B cell (primary cell): ENCODE data around the gene LAG3. TPM values are rescaled to one million over a fixed set of nuclear protein-coding genes. Genes with fewer than 3 reads are reported as not detected.

ENCODE experiments used
- ATAC-seq: fragments of 200-7000 bp; cut with Tn5 transposase; one replicate; pipeline ENCODE4 v1.10.0; 2021; ENCODE audit warnings: low read depth, mild to moderate bottlenecking, moderate number of reproducible peaks, moderate library complexity
- CTCF ChIA-PET: fragments of 350-600 bp; sonication (Branson Sonifier 250); formaldehyde crosslinking; loops from one replicate; lab custom pipeline; 2021; ENCODE audit warnings: antibody characterized with exemption, inconsistent platforms; lab: Charles Lee
- POLR2A ChIA-PET: fragments of 350-600 bp; sonication (Branson Sonifier 250); formaldehyde crosslinking; loops from one replicate; lab custom pipeline; 2021; ENCODE audit warnings: antibody characterized with exemption; lab: Charles Lee
- DNase-seq: peaks from one replicate; pipeline ENCODE4 v3.0.0; 2013
- H2AFZ ChIP-seq: 2 replicates; pipeline ENCODE4 v1.6.1; 2012; ENCODE audit warnings: mild to moderate bottlenecking, low read depth, low read length; ENCODE audit not compliant: insufficient read depth, poor library complexity, severe bottlenecking
- H3K27ac ChIP-seq, 2 donors: 1 replicate in 1 of 2; 2 replicates in 1 of 2; pipeline ENCODE4 v1.5.1; 2012 to 2013; ENCODE audit warnings: low read length in 2 of 2, mild to moderate bottlenecking in 2 of 2, moderate library complexity in 1 of 2
- H3K27me3 ChIP-seq, 4 experiments: fragments of 200-600 bp in 1 of 4; sonication (generic) in 1 of 4; replicated peaks in 1 of 4; 1 replicate in 2 of 4; 2 replicates in 2 of 4; pipeline versions ENCODE4 v1.6.1 to v1.7.0; 2013 to 2016; ENCODE audit warnings: low read length in 3 of 4, mild to moderate bottlenecking in 2 of 4, mixed read lengths in 1 of 4, moderate library complexity in 1 of 4; ENCODE audit not compliant: insufficient read depth in 4 of 4, control insufficient read depth in 3 of 4; ENCODE audit errors: control extremely low read depth in 1 of 4
- H3K36me3 ChIP-seq, 2 experiments: replicated peaks in 1 of 2; 1 replicate in 1 of 2; 2 replicates in 1 of 2; pipeline versions ENCODE4 v1.6.1 to v1.7.1; 2013; ENCODE audit warnings: low read length in 1 of 2; ENCODE audit not compliant: insufficient read depth in 2 of 2, control insufficient read depth in 1 of 2; ENCODE audit errors: control extremely low read depth in 1 of 2, extremely low read depth in 1 of 2
- H3K4me1 ChIP-seq, 2 donors: fragments of 200-600 bp in 1 of 2; sonication (generic) in 1 of 2; 1 replicate in 1 of 2; 2 replicates in 1 of 2; pipeline versions ENCODE4 v1.5.1 to v1.6.1; 2013 to 2017; ENCODE audit warnings: low read length in 2 of 2; ENCODE audit not compliant: control insufficient read depth in 2 of 2, insufficient read depth in 2 of 2
- H3K4me2 ChIP-seq: replicated peaks from 2 replicates; pipeline ENCODE3; 2012; ENCODE audit warnings: mild to moderate bottlenecking, low read depth, low read length; ENCODE audit not compliant: poor library complexity, severe bottlenecking
- H3K4me3 ChIP-seq, 5 experiments: fragments of 200-600 bp in 1 of 5; sonication (generic) in 1 of 5; 1 replicate in 3 of 5; 2 replicates in 2 of 5; pipeline versions ENCODE4 v1.5.1 to v1.7.0; 2011 to 2016; ENCODE audit warnings: low read length in 4 of 5, mild to moderate bottlenecking in 4 of 5, low read depth in 2 of 5, control low read depth in 1 of 5, moderate library complexity in 1 of 5; ENCODE audit not compliant: insufficient read depth in 1 of 5; ENCODE audit errors: control extremely low read depth in 1 of 5, extremely low read depth in 1 of 5
- H3K79me2 ChIP-seq: fragments of 200-600 bp; sonication (generic); one replicate; pipeline ENCODE4 v1.6.0; 2016; ENCODE audit warnings: low read length; ENCODE audit not compliant: control insufficient read depth, insufficient read depth
- H3K9ac ChIP-seq: fragments of 200-600 bp; sonication (generic); 2 replicates; pipeline ENCODE4 v1.6.1; 2017; ENCODE audit warnings: mild to moderate bottlenecking, low read length, moderate library complexity
- H3K9me3 ChIP-seq, 3 donors: one replicate each; pipeline versions ENCODE4 v1.6.1 to v1.7.1; 2013; ENCODE audit warnings: low read length in 2 of 3; ENCODE audit not compliant: control insufficient read depth in 2 of 3, insufficient read depth in 1 of 3; ENCODE audit errors: control extremely low read depth in 1 of 3
- H4K20me1 ChIP-seq: 2 replicates; pipeline ENCODE4 v1.6.0; 2012; ENCODE audit warnings: mild to moderate bottlenecking, low read length; ENCODE audit not compliant: insufficient read depth, control insufficient read depth, poor library complexity, severe bottlenecking
- H3K27ac Mint-ChIP-seq: one replicate; pipeline ENCODE4 v1.8.0; 2021; ENCODE audit warnings: mixed read lengths
- H3K27me3 Mint-ChIP-seq: one replicate; pipeline ENCODE4 v1.8.0; 2021; ENCODE audit warnings: mixed read lengths
- H3K4me1 Mint-ChIP-seq: one replicate; pipeline ENCODE4 v1.8.0; 2021; ENCODE audit warnings: mixed read lengths
- H3K4me3 Mint-ChIP-seq: one replicate; pipeline ENCODE4 v1.8.0; 2021; ENCODE audit warnings: mixed read lengths
- H3K9me3 Mint-ChIP-seq: one replicate; pipeline ENCODE4 v1.8.0; 2022; ENCODE audit warnings: mixed read lengths; ENCODE audit not compliant: insufficient read depth
- EZH2 ChIP-seq: IDR thresholded peaks from 2 replicates; pipeline ENCODE4 v1.6.1; 2012; ENCODE audit warnings: borderline replicate concordance, low read depth, mild to moderate bottlenecking, moderate library complexity, low read length; ENCODE audit not compliant: insufficient read depth, poor library complexity, severe bottlenecking
- WGBS: methylation state at CpG from one replicate; pipeline ENCODE4 v1.1.5; 2013; ENCODE audit warnings: missing lambda C conversion rate; ENCODE audit not compliant: insufficient coverage; 5-methylcytosine and 5-hydroxymethylcytosine counted together
- intact Hi-C: fragments of 100-400 bp; cut with micrococcal nuclease; formaldehyde crosslinking; loops from one replicate; pipeline ENCODE4 v1.10.0; 2022
- polyA plus RNA-seq: library from polyadenylated mRNA; depleted of rRNA; stranded (reverse); fragments of >200 nt; gene quantifications from 2 replicates; pipeline ENCODE4 v1.2.3, GENCODE V29; 2012
- total RNA-seq, 2 donors: library from RNA; stranded (reverse); fragments of 120-200 nt in 1 of 2; gene quantifications; 1 replicate in 1 of 2; 2 replicates in 1 of 2; pipeline versions ENCODE4 v1.2.3 to v1.2.4, GENCODE V29; 2013 to 2022
- TF ChIP-seq, protein P1 (sequence below): fragments of 200-600 bp; IDR thresholded peaks from one replicate; pipeline ENCODE4 v1.8.0; 2022; ENCODE audit warnings: antibody characterized with exemption, mild to moderate bottlenecking

The LAG3 gene
- total and polyA plus RNA-seq, 2 donors (not counting 1 experiment from before 2014, with no cell fraction given), result not detected

DNA sequence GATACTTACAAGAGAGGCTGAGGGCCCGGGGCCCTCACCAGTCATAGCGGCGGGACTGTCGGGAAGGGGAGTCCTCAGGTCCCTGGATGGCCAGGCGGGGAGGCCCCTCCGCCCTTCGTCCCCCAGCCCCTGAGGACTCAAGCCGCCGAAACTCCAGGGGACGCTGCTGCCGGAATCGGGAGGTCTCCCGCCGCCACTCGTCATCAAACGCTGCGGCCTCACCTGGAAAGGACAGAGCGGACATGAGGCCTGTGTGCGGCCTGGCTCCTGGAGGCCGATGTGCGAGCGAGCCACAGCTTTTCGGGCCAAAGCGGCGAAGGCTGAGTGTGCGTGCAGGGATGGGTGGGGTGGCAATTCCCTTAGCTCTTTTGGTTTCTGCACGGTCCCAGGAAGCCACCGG lies 23.6 kb upstream of the LAG3 start:
- DNase-seq (no peak), ATAC-seq (no peak)
- Histone ChIP-seq H3K9me3 (peaks cover 0 to 5% (median 0%) of the 10 kb centered on the region in 3 donors), H4K20me1 (no peaks in the 10 kb centered on the region), H3K4me2 (no peak overlapping the region), H3K4me1 (peaks cover 27% of the 10 kb centered on the region in 2 donors), H3K36me3 (peaks cover 1 to 50% of the 10 kb centered on the region in 2 experiments), H3K27ac (no peak overlapping the region), H3K79me2 (peaks cover 10% of the 10 kb centered on the region), H3K9ac (no peak overlapping the region), H3K27me3 (no peaks in the 10 kb centered on the region), H3K4me3 (no peak overlapping the region), H2AFZ (no peak overlapping the region)
- peaks cover 39% of the 10 kb centered on the region for H3K4me1 Mint-ChIP-seq
- 96% methylated on average over 18 of the region's 28 CpGs for WGBS
- no peak overlapping the region for H3K4me3 Mint-ChIP-seq
- TF ChIP-seq EZH2, result no peak
- TF ChIP-seq, protein P1, sequence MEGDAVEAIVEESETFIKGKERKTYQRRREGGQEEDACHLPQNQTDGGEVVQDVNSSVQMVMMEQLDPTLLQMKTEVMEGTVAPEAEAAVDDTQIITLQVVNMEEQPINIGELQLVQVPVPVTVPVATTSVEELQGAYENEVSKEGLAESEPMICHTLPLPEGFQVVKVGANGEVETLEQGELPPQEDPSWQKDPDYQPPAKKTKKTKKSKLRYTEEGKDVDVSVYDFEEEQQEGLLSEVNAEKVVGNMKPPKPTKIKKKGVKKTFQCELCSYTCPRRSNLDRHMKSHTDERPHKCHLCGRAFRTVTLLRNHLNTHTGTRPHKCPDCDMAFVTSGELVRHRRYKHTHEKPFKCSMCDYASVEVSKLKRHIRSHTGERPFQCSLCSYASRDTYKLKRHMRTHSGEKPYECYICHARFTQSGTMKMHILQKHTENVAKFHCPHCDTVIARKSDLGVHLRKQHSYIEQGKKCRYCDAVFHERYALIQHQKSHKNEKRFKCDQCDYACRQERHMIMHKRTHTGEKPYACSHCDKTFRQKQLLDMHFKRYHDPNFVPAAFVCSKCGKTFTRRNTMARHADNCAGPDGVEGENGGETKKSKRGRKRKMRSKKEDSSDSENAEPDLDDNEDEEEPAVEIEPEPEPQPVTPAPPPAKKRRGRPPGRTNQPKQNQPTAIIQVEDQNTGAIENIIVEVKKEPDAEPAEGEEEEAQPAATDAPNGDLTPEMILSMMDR, result no peak
- ChIA-PET POLR2A (no interaction called here), CTCF (no interaction called here)
- intact Hi-C loops, result no loop called here
- H3K9me3 Mint-ChIP-seq, result no peaks in the 10 kb centered on the region
- H3K27me3 Mint-ChIP-seq, result no peaks in the 10 kb centered on the region
- no peak overlapping the region for H3K27ac Mint-ChIP-seq

- H3K9me3 Mint-ChIP-seq, result no peaks in the 10 kb centered on the region
- peaks cover 1 to 50% of the 10 kb centered on the region in 2 experiments for H3K36me3 ChIP-seq
- H4K20me1 ChIP-seq, result no peaks in the 10 kb centered on the region
- no peaks in the 10 kb centered on the region for H3K27me3 ChIP-seq
- H3K4me2 ChIP-seq, result no peak overlapping the region
- H3K9me3 ChIP-seq, result no peaks in the 10 kb centered on the region
- H3K4me3 Mint-ChIP-seq, result no peak overlapping the region
- no peak overlapping the region for H3K4me3 ChIP-seq
- H2AFZ ChIP-seq, result no peak overlapping the region
- peaks cover 10% of the 10 kb centered on the region for H3K79me2 ChIP-seq
- ChIA-PET CTCF (no interaction called here), POLR2A (no interaction called here)
- H3K4me1 Mint-ChIP-seq, result peaks cover 31% of the 10 kb centered on the region
- ATAC-seq, result no peak
- 93% methylated on average over 3 of the region's 4 CpGs for WGBS
- TF ChIP-seq EZH2, result no peak
- TF ChIP-seq, protein P1, result no peak
- H3K27me3 Mint-ChIP-seq, result no peaks in the 10 kb centered on the region
- no peak for DNase-seq
- intact Hi-C loops, result no loop called here
- H3K27ac Mint-ChIP-seq, result no peak overlapping the region
- H3K27ac ChIP-seq, result no peak overlapping the region
- H3K4me1 ChIP-seq, result peaks cover 22 to 23% of the 10 kb centered on the region in 2 donors
- no peak overlapping the region for H3K9ac ChIP-seq
Observed at GRCh38 chr12:6750506-6750905, 21.8 kb upstream of the LAG3 start.
